PFSK-1 (cell line): Measurements from ENCODE around the gene IL20.

Experiments
- POLR2AphosphoS5 ChIP-seq: IDR thresholded peaks from 2 replicates; pipeline ENCODE4 v1.6.1; 2012; ENCODE audit warnings: low read depth, mild to moderate bottlenecking, control low read depth, low read length, moderate library complexity
- TAF1 ChIP-seq: IDR thresholded peaks from 2 replicates; pipeline ENCODE4 v1.6.1; 2012; ENCODE audit warnings: low read length, control low read depth, borderline replicate concordance; ENCODE audit not compliant: insufficient read depth

- TF ChIP-seq POLR2AphosphoS5: no peak
- TF ChIP-seq TAF1: no peak
These were observed 42.6 kb downstream of the IL20 start for GRCh38 chr1:206908038-206908437.
